HepG2 (cell line): ENCODE data around the gene ASF1B.

ENCODE experiments used
- CTCF ChIP-seq: sonication (generic); formaldehyde crosslinking; IDR thresholded peaks from 2 replicates; pipeline ENCODE4 v1.5.0; 2020; ENCODE audit warnings: mild to moderate bottlenecking, missing genetic modification reagents, moderate library complexity
- E2F5 ChIP-seq: sonication (generic); formaldehyde crosslinking; conservative IDR thresholded peaks from 2 replicates; pipeline ENCODE4 v1.4.0; 2020; ENCODE audit warnings: missing genetic modification reagents
- ELK4 ChIP-seq: sonication (generic); formaldehyde crosslinking; IDR thresholded peaks from 2 replicates; pipeline ENCODE4 v1.9.0; 2021; ENCODE audit warnings: missing genetic modification reagents, borderline replicate concordance
- EZH2 ChIP-seq: conservative IDR thresholded peaks from 2 replicates; pipeline ENCODE4 v1.6.1; 2012; ENCODE audit warnings: mild to moderate bottlenecking, low read depth, low read length, moderate library complexity
- HDAC1 ChIP-seq: sonication (generic); formaldehyde crosslinking; IDR thresholded peaks from 2 replicates; pipeline ENCODE4 v1.5.1; 2020; ENCODE audit warnings: mild to moderate bottlenecking, missing genetic modification reagents
- HNF4G ChIP-seq, 2 experiments: sonication (generic) in 1 of 2; formaldehyde crosslinking in 1 of 2; IDR thresholded peaks; 2 replicates each; pipeline versions ENCODE4 v1.4.0 to v1.6.1; 2011 to 2020; ENCODE audit warnings: borderline replicate concordance in 2 of 2, low read depth in 2 of 2, mild to moderate bottlenecking in 2 of 2, low read length in 1 of 2, missing genetic modification reagents in 1 of 2, moderate library complexity in 1 of 2
- JUND ChIP-seq: sonication (generic); formaldehyde crosslinking; IDR thresholded peaks from 2 replicates; pipeline ENCODE4 v1.8.0; 2022; ENCODE audit warnings: mild to moderate bottlenecking, missing genetic modification reagents
- NR2F1 ChIP-seq, 2 experiments: fragments of 450-650 bp in 1 of 2; formaldehyde crosslinking in 1 of 2; IDR thresholded peaks; 2 replicates each; pipeline versions ENCODE4 v1.5.0 to v1.6.1; 2016 to 2020; ENCODE audit warnings: mild to moderate bottlenecking in 1 of 2, missing compliant biosample characterization in 1 of 2, missing genetic modification reagents in 1 of 2, moderate library complexity in 1 of 2
- PHF21A ChIP-seq: sonication (generic); formaldehyde crosslinking; IDR thresholded peaks from 2 replicates; pipeline ENCODE4 v1.5.0; 2020; ENCODE audit warnings: mild to moderate bottlenecking, missing genetic modification reagents
- THYN1 ChIP-seq: sonication (generic); formaldehyde crosslinking; IDR thresholded peaks from 2 replicates; pipeline ENCODE4 v1.8.1; 2023; ENCODE audit warnings: low read depth, mild to moderate bottlenecking, moderate library complexity, missing genetic modification reagents, borderline replicate concordance
- YY1 ChIP-seq: IDR thresholded peaks from 2 replicates; pipeline ENCODE4 v1.6.1; 2011; ENCODE audit warnings: low read length, low read depth, moderate library complexity, mild to moderate bottlenecking; ENCODE audit not compliant: insufficient read depth, insufficient replicate concordance
- ZNF775 ChIP-seq: sonication (generic); formaldehyde crosslinking; IDR thresholded peaks from 2 replicates; pipeline ENCODE4 v1.4.0; 2020; ENCODE audit warnings: missing genetic modification reagents, mild to moderate bottlenecking, moderate library complexity, borderline replicate concordance
- ZSCAN21 ChIP-seq: sonication (generic); formaldehyde crosslinking; IDR thresholded peaks from 2 replicates; pipeline ENCODE4 v1.8.0; 2022; ENCODE audit warnings: mild to moderate bottlenecking, missing genetic modification reagents, moderate library complexity, borderline replicate concordance
- TF ChIP-seq, protein P1 (sequence below): IDR thresholded peaks from 2 replicates; pipeline ENCODE4 v1.6.1; 2016; ENCODE audit warnings: mild to moderate bottlenecking, missing biosample characterization, missing genetic modification reagents

GRCh38 chr19:14175351-14175792 is 39.0 kb upstream of the ASF1B start:
- TF ChIP-seq ZNF775 (CRISPR knock-in tag) (no peak), ZSCAN21 (CRISPR knock-in tag) (no peak), JUND (CRISPR knock-in tag) (no peak), CTCF (CRISPR knock-in tag) (no peak), HNF4G (IDR thresholded peaks at IDR 0.05; ENCODE audit: borderline replicate concordance, low read depth, low read length) (no peak), HNF4G (CRISPR knock-in tag; IDR thresholded peaks at IDR 0.05; ENCODE audit: borderline replicate concordance, low read depth) (no peak), ELK4 (no peak), EZH2 (no peak), HDAC1 (CRISPR knock-in tag) (no peak), PHF21A (CRISPR knock-in tag) (no peak), NR2F1 (CRISPR knock-in tag; IDR thresholded peaks at IDR 0.05) (no peak), E2F5 (CRISPR knock-in tag) (no peak), YY1 (no peak), THYN1 (CRISPR knock-in tag) (no peak)
- TF ChIP-seq, protein P1, sequence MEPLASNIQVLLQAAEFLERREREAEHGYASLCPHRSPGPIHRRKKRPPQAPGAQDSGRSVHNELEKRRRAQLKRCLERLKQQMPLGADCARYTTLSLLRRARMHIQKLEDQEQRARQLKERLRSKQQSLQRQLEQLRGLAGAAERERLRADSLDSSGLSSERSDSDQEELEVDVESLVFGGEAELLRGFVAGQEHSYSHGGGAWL (CRISPR knock-in tag): no peak
